Astrocyte of the cerebellum (primary cell): ENCODE measurements around the gene KLF2.

Experiments used
- DNase-seq: peaks from one replicate; pipeline ENCODE4 v3.0.0-alpha.2; 2011; ENCODE audit warnings: low read depth
- H3K4me3 ChIP-seq: 2 replicates; pipeline ENCODE4 v1.5.1; 2011; ENCODE audit warnings: mild to moderate bottlenecking, low read depth, low read length, moderate library complexity
- CTCF ChIP-seq: IDR thresholded peaks from 2 replicates; pipeline ENCODE4 v1.5.1; 2012; ENCODE audit warnings: low read length, low read depth, moderate library complexity, mild to moderate bottlenecking; ENCODE audit errors: missing control alignments
- in situ Hi-C: cut with HindIII; loops from 2 replicates; pipeline ENCODE4 v1.10.0; 2017; ENCODE audit warnings: low sequenced_read_pairs

KLF2 gene

GRCh38 chr19:16335226-16335625 is 10.6 kb downstream of the KLF2 start:
- DNase-seq, result no peak
- in situ Hi-C loops, result no loop called here
- no peak overlapping the region for H3K4me3 ChIP-seq
- TF ChIP-seq CTCF, result no peak

GRCh38 chr19:16336571-16336970 is 11.9 kb downstream of the KLF2 start:
- no peak for TF ChIP-seq CTCF
- H3K4me3 ChIP-seq, result no peak overlapping the region
- in situ Hi-C loops, result no loop called here
- DNase-seq, result peak; percentile 65

- no peak for TF ChIP-seq CTCF
- DNase-seq, result no peak
- no peak overlapping the region for H3K4me3 ChIP-seq
- in situ Hi-C loops, result no loop called here
These were observed 13.3 kb downstream of the KLF2 start for GRCh38 chr19:16337809-16338469.

- no peak overlapping the region for H3K4me3 ChIP-seq
- TF ChIP-seq CTCF, result no peak
- in situ Hi-C loops, result no loop called here
- DNase-seq, result peak; percentile 92
These were observed 14.1 kb downstream of the KLF2 start for GRCh38 chr19:16338470-16339360.

GRCh38 chr19:16339361-16339725 is 14.7 kb downstream of the KLF2 start:
- DNase-seq, result no peak
- in situ Hi-C loops, result no loop called here
- no peak for TF ChIP-seq CTCF
- no peak overlapping the region for H3K4me3 ChIP-seq

- DNase-seq, result no peak
- in situ Hi-C loops, result no loop called here
- no peak overlapping the region for H3K4me3 ChIP-seq
- no peak for TF ChIP-seq CTCF
These were observed 15.5 kb downstream of the KLF2 start for GRCh38 chr19:16340092-16340491.
